GM23338 (cell line): ENCODE data around the gene LMBR1. TPM values are rescaled to one million over a fixed set of nuclear protein-coding genes. Genes with fewer than 3 reads are reported as not detected.

Experiments used
- ATAC-seq: fragments of 200-7000 bp; cut with Tn5 transposase; 3 replicates; pipeline ENCODE4 v1.9.1; 2020
- DNase-seq: peaks from one replicate; pipeline ENCODE4 v3.0.0-alpha.2; 2015; ENCODE audit warnings: low spot score
- H2AFZ ChIP-seq: fragments of 200-600 bp; sonication (generic); 2 replicates; pipeline ENCODE4 v1.8.0; 2016; ENCODE audit warnings: antibody characterized with exemption, mild to moderate bottlenecking, moderate library complexity
- H3F3A ChIP-seq: fragments of 200-600 bp; sonication (generic); replicated peaks from 2 replicates; pipeline ENCODE4 v1.8.0; 2017; ENCODE audit warnings: antibody characterized with exemption, mixed run types, low read depth
- H3K27ac ChIP-seq: fragments of 200-600 bp; sonication (generic); 2 replicates; pipeline ENCODE4 v1.6.1; 2016; ENCODE audit warnings: low read depth
- H3K27me3 ChIP-seq: fragments of 200-600 bp; sonication (generic); 2 replicates; pipeline ENCODE4 v1.8.0; 2016; ENCODE audit warnings: mild to moderate bottlenecking, mixed run types, moderate library complexity; ENCODE audit not compliant: insufficient read depth
- H3K36me3 ChIP-seq: fragments of 200-600 bp; sonication (generic); 2 replicates; pipeline ENCODE4 v1.8.0; 2016; ENCODE audit warnings: mild to moderate bottlenecking; ENCODE audit not compliant: insufficient read depth
- H3K4me1 ChIP-seq: fragments of 200-600 bp; sonication (generic); 2 replicates; pipeline ENCODE4 v1.8.0; 2016; ENCODE audit warnings: mild to moderate bottlenecking, moderate library complexity; ENCODE audit not compliant: insufficient read depth
- H3K4me2 ChIP-seq: fragments of 200-600 bp; sonication (generic); 2 replicates; pipeline ENCODE4 v1.7.1; 2017; ENCODE audit warnings: mixed run types
- H3K4me3 ChIP-seq: fragments of 200-600 bp; sonication (generic); 2 replicates; pipeline ENCODE4 v1.6.1; 2016; ENCODE audit warnings: mixed run types
- H3K79me2 ChIP-seq: fragments of 200-600 bp; sonication (generic); replicated peaks from 2 replicates; pipeline ENCODE4 v1.8.0; 2017; ENCODE audit warnings: mild to moderate bottlenecking; ENCODE audit not compliant: insufficient read depth
- H3K9me2 ChIP-seq: fragments of 200-600 bp; sonication (generic); 2 replicates; pipeline ENCODE4 v1.8.0; 2017; ENCODE audit not compliant: insufficient read depth
- H4K20me1 ChIP-seq: fragments of 200-600 bp; sonication (generic); replicated peaks from 2 replicates; pipeline ENCODE4 v1.8.0; 2017; ENCODE audit warnings: mild to moderate bottlenecking; ENCODE audit not compliant: insufficient read depth
- H3K27ac Mint-ChIP-seq: 2 replicates; pipeline ENCODE4 v1.8.0; 2020; ENCODE audit warnings: inconsistent platforms, mild to moderate bottlenecking, moderate library complexity, mixed read lengths
- H3K27me3 Mint-ChIP-seq: 3 replicates; pipeline ENCODE4 v1.8.0; 2022; ENCODE audit warnings: low read depth, mild to moderate bottlenecking, moderate library complexity, mixed read lengths, inconsistent platforms; ENCODE audit not compliant: insufficient read depth, poor library complexity
- H3K36me3 Mint-ChIP-seq: 3 replicates; pipeline ENCODE4 v1.8.0; 2021; ENCODE audit warnings: low read depth, mild to moderate bottlenecking, inconsistent platforms, moderate library complexity, mixed read lengths
- H3K4me1 Mint-ChIP-seq: 3 replicates; pipeline ENCODE4 v1.8.0; 2020; ENCODE audit warnings: mild to moderate bottlenecking, inconsistent platforms, mixed read lengths
- H3K4me3 Mint-ChIP-seq: 3 replicates; pipeline ENCODE4 v1.8.0; 2021; ENCODE audit warnings: moderate library complexity, mild to moderate bottlenecking, inconsistent platforms, mixed read lengths
- H3K9me3 Mint-ChIP-seq: 3 replicates; pipeline ENCODE4 v1.8.0; 2020; ENCODE audit warnings: moderate library complexity, mild to moderate bottlenecking, inconsistent platforms, mixed read lengths
- CREB1 ChIP-seq: fragments of 250-450 bp; sonication (Bioruptor Pico); IDR thresholded peaks from 2 replicates; pipeline ENCODE4 v1.5.0; 2020; ENCODE audit warnings: low read depth, mild to moderate bottlenecking, moderate library complexity
- EZH2phosphoT487 ChIP-seq: fragments of 200-600 bp; sonication (generic); IDR thresholded peaks from one replicate; pipeline ENCODE4 v1.8.1; 2018; ENCODE audit warnings: antibody characterized with exemption; ENCODE audit not compliant: unreplicated experiment
- JUNB ChIP-seq: IDR thresholded peaks from one replicate; pipeline ENCODE4 v1.6.1; 2016; ENCODE audit warnings: antibody characterized with exemption; ENCODE audit not compliant: unreplicated experiment
- NANOG ChIP-seq: IDR thresholded peaks from 2 replicates; pipeline ENCODE4 v1.6.1; 2016; ENCODE audit warnings: antibody characterized with exemption, borderline replicate concordance
- POLR2AphosphoS5 ChIP-seq: IDR thresholded peaks from 2 replicates; pipeline ENCODE4 v1.6.1; 2016; ENCODE audit warnings: antibody characterized with exemption, low read depth
- STAT1 ChIP-seq: IDR thresholded peaks from one replicate; pipeline ENCODE4 v1.6.1; 2016; ENCODE audit warnings: antibody characterized with exemption; ENCODE audit not compliant: unreplicated experiment
- ZNF331 ChIP-seq: fragments of 250-450 bp; sonication (Bioruptor Pico); IDR thresholded peaks from 2 replicates; pipeline ENCODE4 v1.5.0; 2020; ENCODE audit warnings: low read depth, mild to moderate bottlenecking, moderate library complexity
- polyA plus RNA-seq: library from polyadenylated mRNA; unstranded; fragments of >200 nt; fragmentation: Nextera tagmentation; extraction: Ambion mirVana; gene quantifications from 2 replicates; pipeline ENCODE4 v1.2.1, GENCODE V29; 2016
- total RNA-seq: library from RNA; depleted of rRNA; stranded (reverse); fragments of >200 nt; shearing (Covaris generic); gene quantifications from 2 replicates; pipeline ENCODE4 v1.2.3, GENCODE V29; 2014
- TF ChIP-seq, protein P1 (sequence below), 2 experiments: fragments of 200-600 bp in 1 of 2; sonication (generic) in 1 of 2; conservative IDR thresholded peaks; 2 replicates each; pipeline versions ENCODE4 v1.5.1 to v1.6.1; 2016 to 2017; ENCODE audit warnings: antibody characterized with exemption in 2 of 2, low read depth in 2 of 2, mild to moderate bottlenecking in 2 of 2, moderate library complexity in 1 of 2
- TF ChIP-seq, protein P2 (sequence below): IDR thresholded peaks from 2 replicates; pipeline ENCODE4 v1.6.1; 2016; ENCODE audit warnings: antibody characterized with exemption
- TF ChIP-seq, protein P3 (sequence below): IDR thresholded peaks from one replicate; pipeline ENCODE4 v1.6.1; 2018; ENCODE audit warnings: antibody characterized with exemption; ENCODE audit not compliant: unreplicated experiment

LMBR1 gene
- total and polyA plus RNA-seq, 2 experiments from 2014 or later: 21.8 to 90.1 TPM

DNA sequence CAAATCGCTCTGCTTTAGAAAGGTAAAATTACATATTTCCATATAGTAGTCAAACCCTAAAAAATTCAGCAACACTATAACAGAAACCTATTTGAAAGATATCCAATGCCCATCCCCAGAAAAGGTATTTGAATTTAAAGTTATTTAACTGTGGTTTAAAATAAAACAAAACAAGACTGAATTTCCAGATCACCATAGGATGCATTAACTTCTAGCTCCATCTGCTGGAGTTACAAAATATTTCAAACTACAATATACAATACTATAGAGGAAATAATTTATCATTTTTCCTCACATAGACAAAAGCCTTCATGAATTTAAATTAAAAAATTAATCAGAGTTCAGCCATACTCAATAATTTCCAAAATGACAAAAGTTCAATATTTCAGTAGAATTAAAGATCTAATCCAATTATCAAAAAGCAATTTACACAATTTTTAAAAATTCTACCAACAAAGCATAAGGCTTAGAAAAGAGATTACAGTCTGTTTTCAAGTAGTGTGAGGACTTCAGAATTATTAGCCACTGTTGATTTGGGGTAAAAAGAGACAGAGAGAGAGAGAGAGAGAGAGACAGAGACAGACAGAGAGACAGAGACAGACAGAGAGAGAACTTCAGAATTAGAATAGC is 75.9 kb downstream of the LMBR1 start:
- H3F3A ChIP-seq: no peaks in the 10 kb centered on the region
- H3K27me3 ChIP-seq: no peaks in the 10 kb centered on the region
- ATAC-seq (no peak), DNase-seq (no peak)
- H3K4me1 Mint-ChIP-seq: no peaks in the 10 kb centered on the region; the same call in 2 of the 3 replicates
- H3K9me2 ChIP-seq: no peaks in the 10 kb centered on the region
- H2AFZ ChIP-seq: no peak overlapping the region
- peaks cover under 1% of the 10 kb centered on the region; the same call in 1 of the 3 replicates for H3K36me3 Mint-ChIP-seq
- H3K4me3 ChIP-seq: no peak overlapping the region
- H3K9me3 Mint-ChIP-seq: no peaks in the 10 kb centered on the region
- no peak for TF ChIP-seq EZH2phosphoT487
- TF ChIP-seq, protein P1, sequence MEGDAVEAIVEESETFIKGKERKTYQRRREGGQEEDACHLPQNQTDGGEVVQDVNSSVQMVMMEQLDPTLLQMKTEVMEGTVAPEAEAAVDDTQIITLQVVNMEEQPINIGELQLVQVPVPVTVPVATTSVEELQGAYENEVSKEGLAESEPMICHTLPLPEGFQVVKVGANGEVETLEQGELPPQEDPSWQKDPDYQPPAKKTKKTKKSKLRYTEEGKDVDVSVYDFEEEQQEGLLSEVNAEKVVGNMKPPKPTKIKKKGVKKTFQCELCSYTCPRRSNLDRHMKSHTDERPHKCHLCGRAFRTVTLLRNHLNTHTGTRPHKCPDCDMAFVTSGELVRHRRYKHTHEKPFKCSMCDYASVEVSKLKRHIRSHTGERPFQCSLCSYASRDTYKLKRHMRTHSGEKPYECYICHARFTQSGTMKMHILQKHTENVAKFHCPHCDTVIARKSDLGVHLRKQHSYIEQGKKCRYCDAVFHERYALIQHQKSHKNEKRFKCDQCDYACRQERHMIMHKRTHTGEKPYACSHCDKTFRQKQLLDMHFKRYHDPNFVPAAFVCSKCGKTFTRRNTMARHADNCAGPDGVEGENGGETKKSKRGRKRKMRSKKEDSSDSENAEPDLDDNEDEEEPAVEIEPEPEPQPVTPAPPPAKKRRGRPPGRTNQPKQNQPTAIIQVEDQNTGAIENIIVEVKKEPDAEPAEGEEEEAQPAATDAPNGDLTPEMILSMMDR (conservative IDR thresholded peaks at IDR 0.05; ENCODE audit: low read depth in 2 of 2): peak in 1 of 2 experiments; percentile 59; a peak in 3 of 4 replicates
- H4K20me1 ChIP-seq: no peaks in the 10 kb centered on the region
- H3K4me1 ChIP-seq: no peaks in the 10 kb centered on the region
- H3K4me2 ChIP-seq: no peak overlapping the region
- no peak overlapping the region for H3K27ac ChIP-seq
- H3K4me3 Mint-ChIP-seq: no peak overlapping the region
- no peaks in the 10 kb centered on the region for H3K79me2 ChIP-seq
- H3K27ac Mint-ChIP-seq: no peak overlapping the region
- no peaks in the 10 kb centered on the region for H3K36me3 ChIP-seq
- H3K27me3 Mint-ChIP-seq: peaks cover 2% of the 10 kb centered on the region

DNA sequence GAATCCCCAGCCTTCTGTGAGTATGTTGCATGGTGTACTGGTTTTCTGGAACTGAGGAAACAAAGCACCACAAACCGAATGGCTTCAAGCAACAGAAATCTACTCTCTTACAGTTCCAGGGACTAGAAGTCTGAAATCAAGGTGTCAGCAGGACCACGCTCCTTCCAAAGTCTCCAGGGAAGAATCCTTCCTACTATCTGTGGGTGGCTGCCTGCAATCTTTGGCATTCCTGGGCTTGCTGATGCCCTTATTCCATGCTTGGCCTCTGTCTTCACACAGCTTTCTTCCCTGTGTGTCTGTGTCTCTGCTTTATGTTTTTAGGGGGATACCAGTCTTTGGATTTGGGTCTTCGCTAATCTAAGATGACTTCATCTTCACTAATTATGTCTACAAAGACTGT is 81.3 kb downstream of the LMBR1 start:
- Mint-ChIP-seq H3K27ac (no peak overlapping the region), H3K4me3 (no peak overlapping the region), H3K4me1 (peaks cover 4% of the 10 kb centered on the region; the same call in 2 of the 3 replicates), H3K27me3 (peaks cover 3% of the 10 kb centered on the region), H3K36me3 (peaks cover 4% of the 10 kb centered on the region; the same call in 2 of the 3 replicates), H3K9me3 (no peaks in the 10 kb centered on the region; the same call in 2 of the 3 replicates)
- ATAC-seq (no peak), DNase-seq (no peak)
- Histone ChIP-seq H4K20me1 (no peaks in the 10 kb centered on the region), H3K27me3 (no peaks in the 10 kb centered on the region), H3K27ac (no peak overlapping the region), H3K4me1 (no peaks in the 10 kb centered on the region), H3K4me2 (no peak overlapping the region), H3K9me2 (no peaks in the 10 kb centered on the region), H3K4me3 (no peak overlapping the region), H3K79me2 (no peaks in the 10 kb centered on the region), H2AFZ (no peak overlapping the region), H3K36me3 (no peaks in the 10 kb centered on the region), H3F3A (no peaks in the 10 kb centered on the region)
- TF ChIP-seq POLR2AphosphoS5: no peak
- TF ChIP-seq, protein P2, sequence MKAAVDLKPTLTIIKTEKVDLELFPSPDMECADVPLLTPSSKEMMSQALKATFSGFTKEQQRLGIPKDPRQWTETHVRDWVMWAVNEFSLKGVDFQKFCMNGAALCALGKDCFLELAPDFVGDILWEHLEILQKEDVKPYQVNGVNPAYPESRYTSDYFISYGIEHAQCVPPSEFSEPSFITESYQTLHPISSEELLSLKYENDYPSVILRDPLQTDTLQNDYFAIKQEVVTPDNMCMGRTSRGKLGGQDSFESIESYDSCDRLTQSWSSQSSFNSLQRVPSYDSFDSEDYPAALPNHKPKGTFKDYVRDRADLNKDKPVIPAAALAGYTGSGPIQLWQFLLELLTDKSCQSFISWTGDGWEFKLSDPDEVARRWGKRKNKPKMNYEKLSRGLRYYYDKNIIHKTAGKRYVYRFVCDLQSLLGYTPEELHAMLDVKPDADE: no peak
- no peak for TF ChIP-seq CREB1 (CRISPR knock-in tag)
- no peak for TF ChIP-seq NANOG
- TF ChIP-seq EZH2phosphoT487: no peak
- TF ChIP-seq, protein P1 (conservative IDR thresholded peaks at IDR 0.05; ENCODE audit: low read depth in 2 of 2): no peak
- TF ChIP-seq ZNF331: no peak
- no peak for TF ChIP-seq STAT1
- TF ChIP-seq, protein P3, sequence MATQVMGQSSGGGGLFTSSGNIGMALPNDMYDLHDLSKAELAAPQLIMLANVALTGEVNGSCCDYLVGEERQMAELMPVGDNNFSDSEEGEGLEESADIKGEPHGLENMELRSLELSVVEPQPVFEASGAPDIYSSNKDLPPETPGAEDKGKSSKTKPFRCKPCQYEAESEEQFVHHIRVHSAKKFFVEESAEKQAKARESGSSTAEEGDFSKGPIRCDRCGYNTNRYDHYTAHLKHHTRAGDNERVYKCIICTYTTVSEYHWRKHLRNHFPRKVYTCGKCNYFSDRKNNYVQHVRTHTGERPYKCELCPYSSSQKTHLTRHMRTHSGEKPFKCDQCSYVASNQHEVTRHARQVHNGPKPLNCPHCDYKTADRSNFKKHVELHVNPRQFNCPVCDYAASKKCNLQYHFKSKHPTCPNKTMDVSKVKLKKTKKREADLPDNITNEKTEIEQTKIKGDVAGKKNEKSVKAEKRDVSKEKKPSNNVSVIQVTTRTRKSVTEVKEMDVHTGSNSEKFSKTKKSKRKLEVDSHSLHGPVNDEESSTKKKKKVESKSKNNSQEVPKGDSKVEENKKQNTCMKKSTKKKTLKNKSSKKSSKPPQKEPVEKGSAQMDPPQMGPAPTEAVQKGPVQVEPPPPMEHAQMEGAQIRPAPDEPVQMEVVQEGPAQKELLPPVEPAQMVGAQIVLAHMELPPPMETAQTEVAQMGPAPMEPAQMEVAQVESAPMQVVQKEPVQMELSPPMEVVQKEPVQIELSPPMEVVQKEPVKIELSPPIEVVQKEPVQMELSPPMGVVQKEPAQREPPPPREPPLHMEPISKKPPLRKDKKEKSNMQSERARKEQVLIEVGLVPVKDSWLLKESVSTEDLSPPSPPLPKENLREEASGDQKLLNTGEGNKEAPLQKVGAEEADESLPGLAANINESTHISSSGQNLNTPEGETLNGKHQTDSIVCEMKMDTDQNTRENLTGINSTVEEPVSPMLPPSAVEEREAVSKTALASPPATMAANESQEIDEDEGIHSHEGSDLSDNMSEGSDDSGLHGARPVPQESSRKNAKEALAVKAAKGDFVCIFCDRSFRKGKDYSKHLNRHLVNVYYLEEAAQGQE: no peak
- no peak for TF ChIP-seq JUNB
